K562 (cell line): ENCODE measurements around the gene LEMD3. TPM values are rescaled to one million over a fixed set of nuclear protein-coding genes. Genes with fewer than 3 reads are reported as not detected.

Source experiments
- ATAC-seq: fragments of 200-7000 bp; cut with Tn5 transposase; 3 replicates; pipeline ENCODE4 v1.9.1; 2020; ENCODE audit warnings: moderate library complexity
- BruUV-seq: library from RNA; stranded (reverse); fragments of 400-500 nt; replicated peaks from 2 replicates; lab custom pipeline; 2021; lab: Mats Ljungman, UMichigan
- CTCF ChIA-PET: fragments of 300-600 bp; formaldehyde crosslinking; extraction: SDS; loops from one replicate; lab custom pipeline; 2021; ENCODE audit warnings: low intra/inter-chr PET ratio; lab: Yijun Ruan, JAX
- POLR2A ChIA-PET: fragments of 300-600, 350-650 bp; sonication (Branson Sonifier 250); formaldehyde crosslinking; extraction: SDS; loops from one replicate; lab custom pipeline; 2021; ENCODE audit warnings: antibody characterized with exemption, inconsistent platforms; lab: Yijun Ruan, JAX
- DNase-seq, 4 experiments: peaks; one replicate each; pipeline versions ENCODE4 v3.0.0 to v3.0.0-alpha.2; 2011 to 2018; ENCODE audit warnings: low spot score in 3 of 4, mixed read lengths in 3 of 4; ENCODE audit errors: extremely low read depth in 1 of 4
- FAIRE-seq: peaks from 2 replicates; lab custom pipeline; 2011; peaks lifted over from hg19 to GRCh38; lab: Jason Lieb, UNC
- H2AFZ ChIP-seq: 2 replicates; pipeline ENCODE4 v1.6.0; 2011; ENCODE audit warnings: low read depth, low read length, control low read depth, inconsistent platforms
- H3K27ac ChIP-seq: fragments of 200-600 bp; 3 replicates; pipeline ENCODE4 v1.8.0; 2011; ENCODE audit warnings: low read depth, mild to moderate bottlenecking, control low read depth, inconsistent platforms, low read length, moderate library complexity, mixed read lengths; ENCODE audit errors: extremely low read depth
- H3K27me3 ChIP-seq, 2 experiments: fragments of 300-600 bp in 1 of 2; 2 replicates in 1 of 2; 3 replicates in 1 of 2; pipeline versions ENCODE4 v1.6.0 to v1.8.0; 2011; ENCODE audit warnings: inconsistent platforms in 2 of 2, low read length in 2 of 2, mild to moderate bottlenecking in 1 of 2, mixed read lengths in 1 of 2, moderate library complexity in 1 of 2; ENCODE audit not compliant: control insufficient read depth in 2 of 2, insufficient read depth in 2 of 2
- H3K36me3 ChIP-seq: fragments of 300-600 bp; 3 replicates; pipeline ENCODE4 v1.8.0; 2011; ENCODE audit warnings: mild to moderate bottlenecking, low read length, inconsistent platforms; ENCODE audit not compliant: control insufficient read depth, insufficient read depth
- H3K4me1 ChIP-seq, 2 experiments: fragments of 200-600 bp in 1 of 2; replicated peaks in 1 of 2; 2 replicates in 1 of 2; 3 replicates in 1 of 2; pipeline versions ENCODE4 v1.5.1 to v1.8.0; 2011; ENCODE audit warnings: inconsistent platforms in 2 of 2, low read length in 2 of 2, mild to moderate bottlenecking in 1 of 2, mixed read lengths in 1 of 2, moderate library complexity in 1 of 2; ENCODE audit not compliant: control insufficient read depth in 2 of 2, insufficient read depth in 2 of 2
- H3K4me2 ChIP-seq: 2 replicates; pipeline ENCODE4 v1.6.1; 2011; ENCODE audit warnings: low read length, control low read depth, inconsistent platforms, mixed read lengths; ENCODE audit not compliant: insufficient read depth
- H3K4me3 ChIP-seq: fragments of 200-600 bp; sonication (generic), shearing (Covaris generic); 2 replicates; pipeline ENCODE4 v1.5.1; 2016; ENCODE audit warnings: control low read depth, inconsistent platforms
- H3K79me2 ChIP-seq: fragments of 200-600 bp; 3 replicates; pipeline ENCODE4 v1.8.0; 2011; ENCODE audit warnings: low read length, inconsistent platforms; ENCODE audit not compliant: control insufficient read depth, insufficient read depth
- H3K9ac ChIP-seq, 2 experiments: 2 replicates each; pipeline versions ENCODE4 v1.6.0 to v1.6.1; 2011; ENCODE audit warnings: low read depth in 2 of 2, low read length in 2 of 2, control low read depth in 1 of 2, inconsistent platforms in 1 of 2, mild to moderate bottlenecking in 1 of 2, mixed read lengths in 1 of 2; ENCODE audit not compliant: insufficient read depth in 1 of 2
- H3K9me1 ChIP-seq: one replicate; pipeline ENCODE4 v1.6.0; 2011; ENCODE audit warnings: inconsistent platforms, mild to moderate bottlenecking, low read length, moderate library complexity; ENCODE audit not compliant: control insufficient read depth, insufficient read depth
- H3K9me3 ChIP-seq: replicated peaks from 2 replicates; pipeline ENCODE4 v1.5.1; 2011; ENCODE audit warnings: low read depth, low read length, inconsistent platforms; ENCODE audit not compliant: control insufficient read depth, insufficient read depth
- H4K20me1 ChIP-seq: replicated peaks from 2 replicates; pipeline ENCODE4 v1.6.1; 2011; ENCODE audit warnings: low read length, inconsistent platforms, mixed read lengths; ENCODE audit not compliant: control insufficient read depth, insufficient read depth
- ARNT ChIP-seq, 2 experiments: fragments of 450-650 bp; IDR thresholded peaks; 2 replicates each; pipeline ENCODE4 v1.6.1; 2016; ENCODE audit warnings: mild to moderate bottlenecking in 1 of 2
- CBFA2T3 ChIP-seq: fragments of 450-650 bp; IDR thresholded peaks from 2 replicates; pipeline ENCODE4 v1.6.1; 2017
- CHD4 ChIP-seq: fragments of 200-600 bp; sonication (generic); IDR thresholded peaks from 3 replicates; pipeline ENCODE4 v1.6.1; 2012; ENCODE audit warnings: low read depth, mild to moderate bottlenecking, mixed read lengths, low read length, inconsistent platforms; ENCODE audit not compliant: insufficient read depth, insufficient replicate concordance, poor library complexity, severe bottlenecking
- EZH2 ChIP-seq: IDR thresholded peaks from 2 replicates; pipeline ENCODE4 v1.6.1; 2012; ENCODE audit warnings: low read depth, mild to moderate bottlenecking, inconsistent platforms, low read length, borderline replicate concordance
- HDAC6 ChIP-seq: IDR thresholded peaks from 2 replicates; pipeline ENCODE4 v1.6.1; 2012; ENCODE audit warnings: low read depth, mild to moderate bottlenecking, control low read depth, inconsistent platforms, low read length, moderate library complexity
- MGA ChIP-seq: fragments of 450-650 bp; IDR thresholded peaks from 2 replicates; pipeline ENCODE4 v1.6.1; 2016; ENCODE audit warnings: mild to moderate bottlenecking, moderate library complexity
- NCOA1 ChIP-seq: fragments of 450-650 bp; IDR thresholded peaks from 2 replicates; pipeline ENCODE4 v1.6.1; 2016; ENCODE audit warnings: low read depth
- RBM17 ChIP-seq: fragments of 200-400 bp; formaldehyde crosslinking; IDR thresholded peaks from 2 replicates; pipeline ENCODE4 v1.6.1; 2017; ENCODE audit warnings: low read depth, mild to moderate bottlenecking, low read length, borderline replicate concordance
- SIX5 ChIP-seq, 2 experiments: IDR thresholded peaks; 2 replicates each; pipeline ENCODE4 v1.6.1; 2011; ENCODE audit warnings: low read length in 2 of 2, borderline replicate concordance in 1 of 2, low read depth in 1 of 2, mild to moderate bottlenecking in 1 of 2, moderate library complexity in 1 of 2; ENCODE audit not compliant: insufficient read depth in 1 of 2
- TGIF2 ChIP-seq: sonication (generic); formaldehyde crosslinking; IDR thresholded peaks from 2 replicates; pipeline ENCODE4 v1.8.1; 2022; ENCODE audit warnings: mild to moderate bottlenecking, missing genetic modification reagents, moderate library complexity
- ZKSCAN8 ChIP-seq: fragments of 200-800 bp; sonication (Bioruptor generic); IDR thresholded peaks from 2 replicates; pipeline ENCODE4 v1.6.1; 2016; ENCODE audit warnings: missing genetic modification characterization, missing compliant biosample characterization
- WGBS: fragments of 100-300 bp; shearing (Covaris generic); methylation state at CpG from one replicate; pipeline ENCODE4 v1.1.6; 2016; ENCODE audit warnings: low coverage, mixed read lengths; ENCODE audit not compliant: insufficient coverage; ENCODE audit errors: missing lambda C conversion rate; 5-methylcytosine and 5-hydroxymethylcytosine counted together
- in situ Hi-C: fragments of 300-500 bp; cut with MboI; formaldehyde crosslinking; loops from 4 replicates; pipeline ENCODE4 v1.15.0; 2018; ENCODE audit warnings: inconsistent platforms, mixed read lengths
- intact Hi-C: fragments of 100-400 bp; cut with micrococcal nuclease; formaldehyde crosslinking; loops from 2 replicates; pipeline ENCODE4 v1.14.2; 2022
- polyA plus RNA-seq, 8 experiments: library from polyadenylated mRNA; depleted of rRNA in 4 of 8; stranded (reverse) in 5 of 8; unstranded in 3 of 8; fragments of >200 nt; fragmentation: Nextera tagmentation in 2 of 8; fragmentation: Illumina TruSeq in 1 of 8; extraction: Ambion mirVana in 2 of 8; extraction: Trizol in 1 of 8; gene quantifications; 2 replicates each; pipeline versions ENCODE4 v1.2.1 to v1.2.3, GENCODE V29; 2011 to 2014; ENCODE audit warnings: inconsistent platforms in 1 of 8, missing spikeins in 1 of 8
- total RNA-seq, 7 experiments: library from RNA; depleted of rRNA in 6 of 7; stranded (reverse); fragments of >200 nt in 6 of 7; fragmentation: Illumina TruSeq in 2 of 7; extraction: Trizol in 2 of 7; gene quantifications; 2 replicates each; pipeline versions ENCODE4 v1.2.1 to v1.2.3, GENCODE V29; 2011 to 2021; ENCODE audit warnings: low replicate concordance in 1 of 7

Gene LEMD3
- total and polyA plus RNA-seq, 9 of the 15 experiments (the other 6 are each of a cell fraction or from before 2014, with no cell fraction given): 6.8 to 37.4 (median 17.2) TPM

DNA sequence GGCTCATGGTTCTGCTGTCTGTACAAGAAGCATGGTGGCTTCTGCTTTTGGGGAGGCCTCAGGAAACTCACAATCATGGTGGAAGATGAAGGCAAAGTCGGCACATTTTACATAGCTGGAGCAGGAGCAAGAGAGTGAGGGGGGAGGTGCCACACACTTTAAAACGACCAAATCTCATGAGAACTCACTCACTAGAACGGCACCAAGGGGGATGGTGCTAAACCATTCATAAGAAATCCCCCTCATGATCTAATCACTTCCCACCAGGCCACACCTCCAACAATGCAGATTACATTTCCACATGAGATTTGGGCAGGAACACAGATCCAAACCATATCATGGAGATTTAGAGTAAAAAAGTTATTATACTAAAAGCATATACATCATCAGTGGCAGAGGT, 13.6 kb upstream of the LEMD3 start:
- no peaks in the 10 kb centered on the region for H3K9me3 ChIP-seq
- no peak overlapping the region for H3K9ac ChIP-seq
- H3K79me2 ChIP-seq: no peaks in the 10 kb centered on the region
- in situ Hi-C loops (no loop called here), intact Hi-C loops (no loop called here)
- H3K4me2 ChIP-seq: no peak overlapping the region
- ATAC-seq (peak; percentile 68), FAIRE-seq (no peak), DNase-seq (peak in 1 of 4 experiments; percentile 10)
- no peaks in the 10 kb centered on the region for H4K20me1 ChIP-seq
- peak overlapping the region; percentile 87 for H2AFZ ChIP-seq
- H3K27me3 ChIP-seq: peaks cover 0 to 3% of the 10 kb centered on the region in 2 experiments; a peak in 1 of 5 replicates
- H3K4me3 ChIP-seq: no peak overlapping the region
- ChIA-PET CTCF (no interaction called here), POLR2A (interaction anchor here (1.3 to 1.5 kb wide), 2 partner anchors 9 to 13 kb away, joined by 3 to 4 read pairs; partner anchors contain the start of gene LEMD3)
- H3K36me3 ChIP-seq: no peaks in the 10 kb centered on the region
- WGBS: 6% methylated on average over 3 of the region's 3 CpGs
- BruUV-seq: no TSS peak
- H3K27ac ChIP-seq: no peak overlapping the region
- H3K9me1 ChIP-seq: no peaks in the 10 kb centered on the region
- peaks cover 0 to 4% of the 10 kb centered on the region in 2 experiments; a peak in 3 of 5 replicates for H3K4me1 ChIP-seq
- no peak for TF ChIP-seq HDAC6
- TF ChIP-seq SIX5 (IDR thresholded peaks at IDR 0.05; ENCODE audit: borderline replicate concordance in 1 of 2, insufficient read depth in 1 of 2, low read depth in 1 of 2, low read length in 2 of 2): no peak
- TF ChIP-seq ZKSCAN8 (CRISPR knock-in tag): no peak
- TF ChIP-seq TGIF2: no peak
- no peak for TF ChIP-seq RBM17
- no peak for TF ChIP-seq NCOA1
- TF ChIP-seq EZH2: no peak
- TF ChIP-seq ARNT (IDR thresholded peaks at IDR 0.05): no peak
- TF ChIP-seq CHD4: no peak
- 0 out of 2 replicates have a peak, but pooled peaks have one; percentile 26 for TF ChIP-seq CBFA2T3
- TF ChIP-seq MGA: 0 out of 2 replicates have a peak, but pooled peaks have one; percentile 4
